HG03469 (cell line): ENCODE results near the gene AARS2.

Experiments used
- ATAC-seq: cut with Tn5 transposase; IDR thresholded peaks from one replicate; pipeline ENCODE4 v1.9.1; 2021; ENCODE audit warnings: mild to moderate bottlenecking, moderate library complexity, moderate number of reproducible peaks; ENCODE audit not compliant: unreplicated experiment

Gene AARS2

DNA sequence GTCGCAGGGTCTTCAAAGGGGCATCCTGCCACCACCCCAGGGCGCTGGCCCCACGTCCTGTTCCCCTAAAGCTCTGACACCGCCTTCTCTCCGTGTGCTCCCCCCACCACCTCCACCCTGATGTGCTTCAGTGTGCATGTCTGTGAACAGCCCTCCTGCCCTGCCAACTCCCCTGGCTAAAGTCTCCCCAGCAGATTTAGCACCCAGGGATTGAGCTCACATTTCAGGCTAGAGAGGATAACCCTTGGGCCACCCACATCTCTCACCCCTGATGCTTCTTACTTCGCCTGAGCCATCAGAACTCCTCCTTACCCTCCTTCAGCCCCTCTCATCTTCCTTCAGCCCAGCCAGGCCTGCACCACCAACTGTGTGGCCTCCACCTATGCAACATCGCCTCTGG, 35.4 kb downstream of the AARS2 start:
- no peak for ATAC-seq

DNA sequence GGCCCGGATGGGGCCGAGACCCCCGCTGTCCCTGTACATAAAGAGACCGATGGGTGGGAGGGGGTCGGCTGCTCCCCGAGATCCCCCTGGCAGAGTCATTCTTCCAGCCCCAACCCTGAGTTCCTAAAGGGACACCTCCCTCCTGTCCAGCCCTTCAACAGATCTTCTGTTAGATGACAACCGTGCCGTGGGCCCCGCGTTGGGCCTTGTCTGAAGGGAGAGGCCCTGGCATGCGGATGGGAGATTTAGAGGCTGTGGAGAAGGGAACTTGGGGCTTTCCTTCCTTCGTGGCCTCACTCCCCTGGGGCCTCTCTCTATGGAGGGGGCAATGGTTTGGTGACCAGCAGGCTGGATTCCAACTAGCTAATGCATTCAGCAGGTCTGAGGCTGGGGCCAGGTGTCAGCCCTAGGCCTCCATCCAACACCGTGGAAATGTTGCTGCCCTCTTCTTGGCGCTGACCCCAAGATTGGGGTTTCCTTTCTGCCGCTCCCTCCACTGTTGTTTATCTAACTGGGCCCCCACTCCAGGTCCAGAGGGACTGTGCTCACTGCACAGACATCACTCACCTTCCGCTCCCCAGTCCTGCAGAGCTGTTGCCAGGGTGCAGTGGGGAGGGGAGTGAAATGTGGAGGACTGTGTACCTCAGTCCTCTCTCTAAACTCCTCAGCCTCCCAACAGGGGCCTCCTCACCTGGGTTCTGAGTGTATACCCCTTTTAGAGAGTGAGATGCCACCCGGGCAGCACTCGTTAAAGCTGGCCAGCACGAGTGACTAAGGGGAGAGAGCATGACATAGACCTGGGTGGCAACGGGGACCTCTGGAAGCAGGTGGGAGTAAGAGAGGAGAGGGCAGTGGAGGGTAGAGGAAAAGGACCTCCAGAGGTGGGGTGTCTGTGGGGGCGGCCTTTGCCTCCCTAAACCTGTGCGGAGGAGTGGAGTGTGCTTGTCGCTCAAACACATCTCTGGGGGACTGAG, 36.2 kb downstream of the AARS2 start:
- ATAC-seq, result no peak

DNA sequence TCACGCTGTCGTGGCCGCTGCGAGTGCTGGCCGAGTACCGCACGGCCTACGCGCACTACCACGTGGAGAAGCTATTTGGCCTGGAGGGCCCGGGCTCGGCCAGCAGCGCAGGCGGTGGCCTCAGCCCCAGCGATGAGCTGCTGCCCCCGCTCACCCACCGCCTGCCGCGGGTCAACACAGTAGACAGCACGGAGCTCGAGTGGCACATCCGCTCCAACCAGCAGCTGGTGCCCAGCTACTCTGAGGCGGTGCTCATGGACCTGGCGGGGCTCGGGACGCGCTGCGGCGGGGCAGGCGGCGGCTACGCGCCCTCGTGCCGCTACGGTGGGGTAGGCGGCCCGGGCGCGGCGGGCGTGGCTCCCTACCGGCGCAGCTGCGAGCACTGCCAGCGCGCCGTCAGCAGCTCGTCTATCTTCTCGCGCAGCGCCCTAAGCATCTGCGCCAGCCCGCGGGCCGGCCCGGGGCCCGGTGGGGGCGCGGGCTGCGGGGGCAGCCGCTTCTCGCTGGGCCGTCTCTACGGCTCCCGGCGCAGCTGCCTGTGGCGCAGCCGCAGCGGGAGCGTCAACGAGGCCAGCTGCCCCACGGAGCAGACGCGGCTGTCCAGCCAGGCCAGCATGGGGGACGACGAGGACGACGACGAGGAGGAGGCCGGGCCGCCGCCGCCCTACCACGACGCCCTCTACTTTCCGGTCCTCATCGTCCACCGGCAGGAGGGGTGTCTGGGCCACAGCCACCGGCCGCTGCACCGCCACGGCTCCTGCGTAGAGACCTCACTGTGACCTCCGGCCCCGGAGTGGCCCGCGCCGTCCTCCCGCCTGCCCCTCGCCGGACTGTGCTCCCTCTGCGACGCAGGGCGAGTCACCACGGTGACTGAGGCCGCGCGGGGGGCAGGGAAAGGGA, 37.1 kb downstream of the AARS2 start:
- ATAC-seq, result no peak

DNA sequence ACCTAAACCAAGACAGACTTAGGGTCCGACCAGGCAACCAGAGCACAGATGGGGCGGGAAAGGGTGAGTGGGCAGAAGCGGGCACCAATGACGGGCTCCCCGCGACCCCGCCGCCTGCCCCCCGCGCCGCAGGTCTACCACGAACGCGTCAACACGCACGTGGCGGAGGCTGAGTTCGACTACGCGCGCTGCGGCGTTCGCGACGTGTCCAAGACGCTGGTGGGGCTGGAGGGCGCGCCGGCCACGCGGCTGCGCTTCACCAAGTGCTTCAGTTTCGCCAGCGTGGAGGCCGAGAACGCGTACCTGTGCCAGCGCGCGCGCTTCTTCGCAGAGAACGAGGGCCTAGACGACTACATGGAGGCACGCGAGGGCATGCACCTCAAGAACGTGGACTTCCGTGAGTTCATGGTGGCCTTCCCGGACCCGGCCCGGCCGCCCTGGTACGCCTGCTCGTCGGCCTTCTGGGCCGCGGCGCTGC, 37.8 kb downstream of the AARS2 start:
- ATAC-seq, result no peak

- no peak for ATAC-seq
Observed at GRCh38 chr6:44273617-44274016, 39.5 kb downstream of the AARS2 start.

GRCh38 chr6:44272999-44273566, 40.1 kb downstream of the AARS2 start:
- no peak for ATAC-seq

GRCh38 chr6:44272529-44272928, 40.6 kb downstream of the AARS2 start:
- no peak for ATAC-seq

GRCh38 chr6:44271914-44272313, 41.2 kb downstream of the AARS2 start:
- ATAC-seq, result no peak

DNA sequence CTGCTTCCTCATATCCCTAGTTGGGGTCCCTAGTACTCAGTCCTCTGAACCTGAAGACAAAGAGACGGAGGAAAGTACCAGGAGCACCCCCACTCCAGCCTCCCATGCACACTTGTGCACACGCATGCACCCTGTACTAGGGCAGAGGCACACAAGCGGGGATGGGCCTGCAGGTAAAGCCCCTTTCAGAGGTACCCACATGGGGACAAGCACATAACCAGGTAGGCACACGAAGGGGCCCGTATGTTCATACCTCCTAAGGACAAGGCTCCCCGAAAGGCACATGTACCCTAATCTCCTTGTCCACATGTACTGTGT, 41.8 kb downstream of the AARS2 start:
- ATAC-seq, result no peak

DNA sequence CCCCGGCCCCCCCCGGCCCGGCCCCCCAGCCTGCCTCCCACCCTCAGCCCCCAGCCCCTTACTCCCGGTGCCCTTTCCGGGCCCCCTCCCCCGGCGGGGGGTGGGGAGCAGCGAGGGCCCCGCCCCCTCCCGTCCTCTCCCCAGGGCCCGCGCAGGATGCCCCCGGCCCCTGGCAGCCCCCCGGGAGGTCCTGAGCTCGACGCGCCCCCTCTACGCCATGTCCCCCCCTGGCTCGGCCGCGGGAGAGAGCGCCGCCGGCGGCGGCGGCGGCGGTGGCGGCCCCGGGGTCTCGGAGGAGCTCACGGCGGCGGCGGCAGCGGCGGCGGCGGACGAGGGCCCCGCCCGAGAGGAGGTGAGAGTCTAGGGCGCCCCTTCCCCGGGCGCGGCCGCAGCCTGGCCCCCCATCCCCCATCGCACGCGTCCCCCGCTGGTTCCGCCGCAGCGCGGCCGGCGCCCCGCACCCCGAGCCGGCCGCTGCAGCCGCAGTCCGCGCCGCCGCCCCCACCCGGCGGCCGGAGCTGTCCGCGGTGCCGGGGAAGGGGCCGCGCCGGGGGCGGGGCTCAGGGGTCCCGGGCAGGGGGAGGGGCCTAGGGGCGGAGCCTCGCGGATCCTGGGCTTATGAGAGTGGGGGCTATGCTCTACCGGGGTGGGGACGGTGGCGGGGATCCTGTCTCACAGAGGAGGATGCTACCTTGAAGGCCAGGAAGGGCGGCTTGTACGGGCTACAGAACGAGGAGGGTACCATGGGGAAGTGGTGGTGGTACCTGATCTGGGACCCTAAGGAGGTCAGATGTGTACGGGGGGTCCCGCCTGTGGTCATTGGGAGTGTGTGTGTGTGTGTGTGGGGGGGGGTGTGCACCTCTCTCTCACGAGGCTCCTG, 42.4 kb downstream of the AARS2 start:
- no peak for ATAC-seq

- no peak for ATAC-seq
Observed at GRCh38 chr6:44269921-44270525, 43.1 kb downstream of the AARS2 start, which contains the start of gene TMEM151B. TSS of gene TMEM151B (plus strand) at chr6:44270450. CDS start at chr6:44270743, 293 bp downstream.

DNA sequence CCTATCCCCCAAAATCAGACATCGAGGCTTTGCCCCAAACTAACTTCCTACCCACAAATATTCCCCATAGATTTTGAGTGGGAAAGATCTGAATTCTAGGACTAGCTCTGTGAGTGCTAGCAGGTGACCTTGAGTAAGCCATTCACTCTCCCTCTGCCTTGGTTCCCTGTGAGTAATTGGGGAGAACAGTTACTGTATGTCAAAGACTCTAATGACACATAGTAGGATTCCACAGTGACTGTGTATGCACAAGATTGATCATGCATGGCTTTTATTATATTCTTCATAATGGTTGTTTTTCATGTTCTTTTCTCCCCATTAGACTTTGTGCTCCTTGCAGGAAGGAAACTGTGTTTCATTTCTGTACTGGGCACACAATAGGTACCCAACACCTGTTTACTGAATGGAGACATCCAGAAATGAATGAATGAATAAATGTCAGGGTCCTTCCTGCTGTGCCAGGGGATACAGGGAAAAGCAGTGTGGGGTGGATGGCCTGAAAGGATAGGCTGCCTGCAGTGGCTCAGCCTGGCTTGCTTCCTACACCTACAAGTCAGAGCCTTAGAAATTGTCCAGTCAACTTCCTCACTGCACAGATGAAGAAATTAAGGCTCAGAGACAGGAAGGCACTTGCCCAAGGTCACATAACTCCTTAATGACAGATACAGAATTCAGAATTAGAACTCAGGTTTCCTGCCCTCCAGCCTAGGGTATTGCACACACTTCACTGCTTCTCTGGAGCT, 43.8 kb downstream of the AARS2 start:
- ATAC-seq, result no peak

- ATAC-seq, result no peak
Observed at GRCh38 chr6:44268095-44268628, 45.0 kb downstream of the AARS2 start.

DNA sequence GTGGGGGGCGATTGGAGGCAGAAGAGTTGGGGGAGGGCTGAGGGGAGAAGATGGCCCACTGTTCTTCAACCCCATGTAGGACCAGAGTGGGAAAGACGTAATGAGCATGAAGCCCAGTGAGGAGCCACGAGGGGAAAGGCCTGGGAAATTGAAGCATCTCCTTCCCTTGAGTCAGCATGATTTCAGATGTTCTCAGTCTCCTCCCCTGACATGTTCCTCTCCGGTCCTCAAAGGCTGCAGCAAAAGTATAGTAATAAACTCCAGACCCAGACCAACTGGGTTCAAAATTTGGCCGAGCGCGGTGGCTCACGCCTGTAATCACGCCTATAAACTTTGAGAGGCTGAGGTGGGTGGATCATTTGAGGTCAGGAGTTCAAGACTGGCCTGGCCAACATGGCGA, 45.9 kb downstream of the AARS2 start:
- ATAC-seq, result no peak

- ATAC-seq, result no peak
Observed at GRCh38 chr6:44266347-44266746, 46.8 kb downstream of the AARS2 start.

DNA sequence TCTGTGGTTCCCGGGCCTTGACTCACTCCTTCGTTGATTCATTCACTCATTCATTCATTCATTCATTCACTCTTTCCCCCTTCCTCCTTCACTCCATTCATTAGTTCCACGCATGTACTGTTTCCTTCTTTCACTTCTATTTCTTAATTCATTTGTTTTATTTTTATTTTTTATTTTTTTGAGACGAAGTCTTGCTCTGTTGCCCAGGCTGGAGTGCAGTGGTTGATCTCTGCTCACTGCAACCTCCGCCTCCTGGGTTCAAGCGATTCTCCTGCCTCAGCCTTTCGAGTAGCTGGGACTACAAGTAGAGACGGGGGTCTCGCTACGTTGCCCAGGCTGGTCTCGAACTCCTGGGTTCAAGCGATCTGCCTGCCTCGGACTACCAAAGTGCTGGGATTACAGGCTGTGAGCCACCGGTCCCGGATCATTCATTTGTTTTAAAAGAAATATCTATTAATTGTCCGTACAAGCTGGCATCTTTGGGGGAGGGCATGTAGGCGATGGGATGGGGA, 47.4 kb downstream of the AARS2 start:
- ATAC-seq, result no peak

GRCh38 chr6:44265007-44265721, 48.0 kb downstream of the AARS2 start, which contains the start of gene NFKBIE:
TSS of gene NFKBIE (minus strand) at chr6:44265551. CDS start at chr6:44265346, 205 bp downstream.
- ATAC-seq, result no peak
